Measurements from ENCODE around the gene ELMO1.

ELMO1 gene

GRCh38 chr7:37430171-37430570 is 18.5 kb downstream of the ELMO1 start:
- no peak for TF ChIP-seq CTCF (IDR thresholded peaks at IDR 0.05; ENCODE audit: extremely low read depth, insufficient read depth, missing control alignments)
- DNase-seq (ENCODE audit: low spot score) = no peak
- in situ Hi-C loops (cut with MboI; ENCODE audit: low pct_unique_long_range_greater_than_20kb, low sequenced_read_pairs, unreplicated experiment) = no loop called here

- DNase-seq (ENCODE audit: low spot score) = no peak
- in situ Hi-C loops (cut with MboI; ENCODE audit: low pct_unique_long_range_greater_than_20kb, low sequenced_read_pairs, unreplicated experiment) = no loop called here
- TF ChIP-seq CTCF (IDR thresholded peaks at IDR 0.05; ENCODE audit: extremely low read depth, insufficient read depth, missing control alignments) = no peak
Observed at GRCh38 chr7:37429435-37429791, 19.3 kb downstream of the ELMO1 start.

GRCh38 chr7:37428681-37429434 is 19.8 kb downstream of the ELMO1 start:
- no peak for TF ChIP-seq CTCF (IDR thresholded peaks at IDR 0.05; ENCODE audit: extremely low read depth, insufficient read depth, missing control alignments)
- in situ Hi-C loops (cut with MboI; ENCODE audit: low pct_unique_long_range_greater_than_20kb, low sequenced_read_pairs, unreplicated experiment) = no loop called here
- DNase-seq (ENCODE audit: low spot score) = no peak

GRCh38 chr7:37427276-37427940 is 21.3 kb downstream of the ELMO1 start:
- in situ Hi-C loops (cut with MboI; ENCODE audit: low pct_unique_long_range_greater_than_20kb, low sequenced_read_pairs, unreplicated experiment) = no loop called here
- DNase-seq (ENCODE audit: low spot score) = no peak
- no peak for TF ChIP-seq CTCF (IDR thresholded peaks at IDR 0.05; ENCODE audit: extremely low read depth, insufficient read depth, missing control alignments)

GRCh38 chr7:37425498-37425897 is 23.2 kb downstream of the ELMO1 start:
- in situ Hi-C loops (cut with MboI; ENCODE audit: low pct_unique_long_range_greater_than_20kb, low sequenced_read_pairs, unreplicated experiment) = no loop called here

GRCh38 chr7:37424995-37425394 is 23.7 kb downstream of the ELMO1 start:
- DNase-seq (ENCODE audit: low spot score) = no peak
- in situ Hi-C loops (cut with MboI; ENCODE audit: low pct_unique_long_range_greater_than_20kb, low sequenced_read_pairs, unreplicated experiment) = no loop called here
- TF ChIP-seq CTCF (IDR thresholded peaks at IDR 0.05; ENCODE audit: extremely low read depth, insufficient read depth, missing control alignments) = no peak

More at GRCh38 chr7:37425498-37425897, 23.2 kb downstream of the ELMO1 start:
- no peak for DNase-seq (ENCODE audit: low spot score)
- TF ChIP-seq CTCF (IDR thresholded peaks at IDR 0.05; ENCODE audit: extremely low read depth, insufficient read depth, missing control alignments) = no peak

Measured in GM13977 (cell line).